ENCODE data around the gene LRRC72. TPM values are rescaled to one million over a fixed set of nuclear protein-coding genes. Genes with fewer than 3 reads are reported as not detected.

Gene LRRC72
- polyA plus RNA-seq, 1 donor (not counting 4 experiments of a cell fraction or from before 2014, with no cell fraction given): not detected

- H3K9me1 ChIP-seq (ENCODE audit: control insufficient read depth, extremely low read depth, insufficient read depth, low read length): no peaks in the 10 kb centered on the region
Measured at GRCh38 chr7:16550671-16551070, 24.0 kb downstream of the LRRC72 start.

GRCh38 chr7:16554518-16555236, 28.1 kb downstream of the LRRC72 start:
- no peaks in the 10 kb centered on the region for H3K79me2 ChIP-seq (ENCODE audit: control insufficient read depth, insufficient read depth, low read length)
- FAIRE-seq (no peak), DNase-seq (ENCODE audit: low read depth, low spot score) (no peak)
- no peak overlapping the region for H3K4me2 ChIP-seq (ENCODE audit: control insufficient read depth, extremely low read depth, insufficient read depth, low read depth, low read length)
- H3K27ac ChIP-seq (ENCODE audit: control insufficient read depth, insufficient read depth, low read length): no peak overlapping the region
- dilution Hi-C loops (cut with MboI; ENCODE audit: extremely low pct_ligation_motif_present, low sequenced_read_pairs): no loop called here
- no peak overlapping the region for H3K4me3 ChIP-seq (ENCODE audit: control insufficient read depth in 2 of 3, extremely low read depth in 1 of 3, insufficient read depth in 2 of 3, low read depth in 1 of 3, low read length in 3 of 3)
- no peaks in the 10 kb centered on the region for H4K20me1 ChIP-seq (ENCODE audit: control insufficient read depth, extremely low read depth, insufficient read depth, low read length)
- H3K9me3 ChIP-seq (ENCODE audit: control insufficient read depth, low read depth, low read length): no peaks in the 10 kb centered on the region
- H3K9me1 ChIP-seq (ENCODE audit: control insufficient read depth, extremely low read depth, insufficient read depth, low read length): no peaks in the 10 kb centered on the region
- no peak overlapping the region for H3K9ac ChIP-seq (ENCODE audit: control insufficient read depth, extremely low read depth, insufficient read depth, low read length)
- H2AFZ ChIP-seq (ENCODE audit: control insufficient read depth, low read length): no peak overlapping the region
- H3K27me3 ChIP-seq (ENCODE audit: control insufficient read depth, extremely low read depth, insufficient read depth, low read length): no peaks in the 10 kb centered on the region
- no peaks in the 10 kb centered on the region for H3K36me3 ChIP-seq (ENCODE audit: control insufficient read depth in 2 of 2, extremely low read depth in 1 of 2, insufficient read depth in 2 of 2, low read length in 2 of 2)
- H3K4me1 ChIP-seq (ENCODE audit: control insufficient read depth, extremely low read depth, insufficient read depth, low read length): no peaks in the 10 kb centered on the region
- no peak for TF ChIP-seq EZH2 (IDR thresholded peaks at IDR 0.05; ENCODE audit: low read length)
- no peak for TF ChIP-seq CTCF (optimal IDR thresholded peaks at IDR 0.05 in 1 of 3, IDR thresholded peaks at IDR 0.05 in 1 of 3, conservative IDR thresholded peaks at IDR 0.05 in 1 of 3; ENCODE audit: extremely low read depth in 1 of 3, insufficient read depth in 2 of 3, low read length in 3 of 3)

More at GRCh38 chr7:16550671-16551070, 24.0 kb downstream of the LRRC72 start:
- FAIRE-seq (no peak), DNase-seq (ENCODE audit: low read depth, low spot score) (no peak)
- H3K4me1 ChIP-seq (ENCODE audit: control insufficient read depth, extremely low read depth, insufficient read depth, low read length): no peaks in the 10 kb centered on the region
- no peaks in the 10 kb centered on the region for H3K9me3 ChIP-seq (ENCODE audit: control insufficient read depth, low read depth, low read length)
- H3K36me3 ChIP-seq (ENCODE audit: control insufficient read depth in 2 of 2, extremely low read depth in 1 of 2, insufficient read depth in 2 of 2, low read length in 2 of 2): no peaks in the 10 kb centered on the region
- no peak overlapping the region for H3K4me2 ChIP-seq (ENCODE audit: control insufficient read depth, extremely low read depth, insufficient read depth, low read depth, low read length)
- H3K27me3 ChIP-seq (ENCODE audit: control insufficient read depth, extremely low read depth, insufficient read depth, low read length): no peaks in the 10 kb centered on the region
- no peak overlapping the region for H3K27ac ChIP-seq (ENCODE audit: control insufficient read depth, insufficient read depth, low read length)
- H3K9ac ChIP-seq (ENCODE audit: control insufficient read depth, extremely low read depth, insufficient read depth, low read length): no peak overlapping the region
- TF ChIP-seq CTCF (optimal IDR thresholded peaks at IDR 0.05 in 1 of 3, IDR thresholded peaks at IDR 0.05 in 1 of 3, conservative IDR thresholded peaks at IDR 0.05 in 1 of 3; ENCODE audit: extremely low read depth in 1 of 3, insufficient read depth in 2 of 3, low read length in 3 of 3): no peak
- TF ChIP-seq EZH2 (IDR thresholded peaks at IDR 0.05; ENCODE audit: low read length): no peak
- no peaks in the 10 kb centered on the region for H3K79me2 ChIP-seq (ENCODE audit: control insufficient read depth, insufficient read depth, low read length)
- no peak overlapping the region for H2AFZ ChIP-seq (ENCODE audit: control insufficient read depth, low read length)
- dilution Hi-C loops (cut with MboI; ENCODE audit: extremely low pct_ligation_motif_present, low sequenced_read_pairs): no loop called here
- H3K4me3 ChIP-seq (ENCODE audit: control insufficient read depth in 2 of 3, extremely low read depth in 1 of 3, insufficient read depth in 2 of 3, low read depth in 1 of 3, low read length in 3 of 3): no peak overlapping the region
- no peaks in the 10 kb centered on the region for H4K20me1 ChIP-seq (ENCODE audit: control insufficient read depth, extremely low read depth, insufficient read depth, low read length)

All from keratinocyte (primary cell).